ENCODE results near the gene SMURF1.

The SMURF1 gene

GRCh38 chr7:98981701-98982100, 162.2 kb downstream of the SMURF1 start:
- DNase-seq, result no peak

- DNase-seq, result no peak
Measured at GRCh38 chr7:98978672-98979071, 165.2 kb downstream of the SMURF1 start.
